HG03139 (cell line): ENCODE measurements around the gene GCC1.
A peak's percentile ranks its signal among the peaks of the same experiment; 100 is the strongest.

Experiments used
- ATAC-seq: cut with Tn5 transposase; IDR thresholded peaks from one replicate; pipeline ENCODE4 v1.9.1; 2021; ENCODE audit not compliant: unreplicated experiment

Gene GCC1

GRCh38 chr7:127585044-127585953 lies at the start of gene GCC1:
GCC1 (minus strand) TSS chr7:127585596; CDS start chr7:127585182, 414 bp downstream.
- ATAC-seq, result peak; percentile 78

- ATAC-seq, result no peak
These were observed 47.0 kb upstream of the GCC1 start for GRCh38 chr7:127632276-127632910.

- ATAC-seq, result no peak
These were observed 44.0 kb upstream of the GCC1 start for GRCh38 chr7:127629268-127629854.

GRCh38 chr7:127628445-127628844 lies 43.0 kb upstream of the GCC1 start:
- ATAC-seq, result no peak

- ATAC-seq, result no peak
These were observed 39.9 kb upstream of the GCC1 start for GRCh38 chr7:127625331-127625730.

GRCh38 chr7:127620406-127621233 lies 35.2 kb upstream of the GCC1 start:
- no peak for ATAC-seq

GRCh38 chr7:127619681-127620405 lies 34.4 kb upstream of the GCC1 start:
- ATAC-seq, result no peak

- ATAC-seq, result no peak
These were observed 33.4 kb upstream of the GCC1 start for GRCh38 chr7:127618775-127619174.

GRCh38 chr7:127618042-127618441 lies 32.6 kb upstream of the GCC1 start, which contains the start of gene PAX4:
PAX4 (minus strand) TSS chr7:127618142; CDS start chr7:127615928, 2,214 bp downstream.
- ATAC-seq, result no peak

GRCh38 chr7:127616724-127617123 lies 31.3 kb upstream of the GCC1 start:
- ATAC-seq, result no peak

- ATAC-seq, result no peak
These were observed 26.9 kb upstream of the GCC1 start for GRCh38 chr7:127612263-127612662.

GRCh38 chr7:127609297-127609696 lies 23.9 kb upstream of the GCC1 start:
- ATAC-seq, result no peak

GRCh38 chr7:127608446-127608845 lies 23.1 kb upstream of the GCC1 start:
- no peak for ATAC-seq

- ATAC-seq, result no peak
These were observed 15.5 kb upstream of the GCC1 start for GRCh38 chr7:127600885-127601284.

- ATAC-seq, result no peak
These were observed 12.9 kb upstream of the GCC1 start for GRCh38 chr7:127598318-127598717.

- no peak for ATAC-seq
These were observed 10.3 kb upstream of the GCC1 start for GRCh38 chr7:127595737-127596136.

GRCh38 chr7:127594490-127594889 lies 9.1 kb upstream of the GCC1 start:
- ATAC-seq, result no peak

GRCh38 chr7:127592550-127592949 lies 7.2 kb upstream of the GCC1 start:
- ATAC-seq, result no peak

GRCh38 chr7:127591591-127591990 lies 6.2 kb upstream of the GCC1 start:
- no peak for ATAC-seq

- no peak for ATAC-seq
These were observed 5.8 kb upstream of the GCC1 start for GRCh38 chr7:127591189-127591588.
